Trophoblast cell (in vitro differentiated cells and primary cell): ENCODE measurements around the gene RPLP2.

ENCODE experiments used
- DNase-seq, 2 donors: peaks; one replicate each; pipeline ENCODE4 v3.0.0-alpha.2; 2016
- H2AFZ ChIP-seq: 2 replicates; pipeline ENCODE4 v1.6.1; 2013; ENCODE audit warnings: low read length, moderate library complexity, mild to moderate bottlenecking; ENCODE audit not compliant: insufficient read depth, poor library complexity
- H2AK5ac ChIP-seq: 2 replicates; pipeline ENCODE4 v1.6.1; 2013; ENCODE audit warnings: mild to moderate bottlenecking, low read length
- H2BK120ac ChIP-seq: 2 replicates; pipeline ENCODE4 v1.6.1; 2013; ENCODE audit warnings: low read length, mild to moderate bottlenecking, moderate library complexity; ENCODE audit not compliant: insufficient read depth, poor library complexity
- H2BK12ac ChIP-seq: 2 replicates; pipeline ENCODE4 v1.6.1; 2013; ENCODE audit warnings: mild to moderate bottlenecking, low read length, moderate library complexity
- H2BK5ac ChIP-seq: 2 replicates; pipeline ENCODE4 v1.6.1; 2013; ENCODE audit warnings: low read length, low read depth, moderate library complexity, mild to moderate bottlenecking; ENCODE audit not compliant: poor library complexity
- H3K14ac ChIP-seq: 2 replicates; pipeline ENCODE4 v1.6.1; 2013; ENCODE audit warnings: mild to moderate bottlenecking, low read length
- H3K18ac ChIP-seq: 2 replicates; pipeline ENCODE4 v1.6.1; 2013; ENCODE audit warnings: mild to moderate bottlenecking, low read length
- H3K23ac ChIP-seq: 2 replicates; pipeline ENCODE4 v1.6.1; 2013; ENCODE audit warnings: low read length
- H3K27ac ChIP-seq: 2 replicates; pipeline ENCODE4 v1.5.1; 2013; ENCODE audit warnings: low read depth, mild to moderate bottlenecking, inconsistent platforms, low read length, moderate library complexity
- H3K27me3 ChIP-seq: 2 replicates; pipeline ENCODE4 v1.6.1; 2013; ENCODE audit warnings: inconsistent platforms, mild to moderate bottlenecking, low read length, moderate library complexity; ENCODE audit not compliant: insufficient read depth
- H3K36me3 ChIP-seq, 2 experiments: 1 replicate in 1 of 2; 2 replicates in 1 of 2; pipeline ENCODE4 v1.6.1; 2013; ENCODE audit warnings: low read length in 2 of 2, mild to moderate bottlenecking in 2 of 2, moderate library complexity in 1 of 2; ENCODE audit not compliant: insufficient read depth in 2 of 2, control insufficient read depth in 1 of 2
- H3K4ac ChIP-seq: 2 replicates; pipeline ENCODE4 v1.6.1; 2013; ENCODE audit warnings: low read depth, mild to moderate bottlenecking, low read length, moderate library complexity
- H3K4me1 ChIP-seq, 2 experiments: 1 replicate in 1 of 2; 2 replicates in 1 of 2; pipeline ENCODE4 v1.6.1; 2013; ENCODE audit warnings: low read length in 2 of 2, mild to moderate bottlenecking in 2 of 2, moderate library complexity in 1 of 2; ENCODE audit not compliant: insufficient read depth in 2 of 2, control insufficient read depth in 1 of 2
- H3K4me2 ChIP-seq: 2 replicates; pipeline ENCODE4 v1.6.1; 2013; ENCODE audit warnings: inconsistent platforms, mild to moderate bottlenecking, low read length, moderate library complexity
- H3K4me3 ChIP-seq: 2 replicates; pipeline ENCODE4 v1.5.1; 2013; ENCODE audit warnings: mild to moderate bottlenecking, low read depth, low read length, inconsistent platforms
- H3K79me1 ChIP-seq: one replicate; pipeline ENCODE4 v1.6.1; 2013; ENCODE audit warnings: low read length
- H3K79me2 ChIP-seq: 2 replicates; pipeline ENCODE4 v1.6.1; 2013; ENCODE audit warnings: low read length, mild to moderate bottlenecking; ENCODE audit not compliant: control insufficient read depth, insufficient read depth, poor library complexity
- H3K9ac ChIP-seq: 2 replicates; pipeline ENCODE4 v1.6.1; 2013; ENCODE audit warnings: mild to moderate bottlenecking, low read length
- H3K9me3 ChIP-seq: 2 replicates; pipeline ENCODE4 v1.6.1; 2013; ENCODE audit warnings: low read depth, mild to moderate bottlenecking, control low read depth, inconsistent platforms, low read length; ENCODE audit not compliant: insufficient read depth
- H4K12ac ChIP-seq: 2 replicates; pipeline ENCODE4 v1.6.1; 2013; ENCODE audit warnings: low read depth, mild to moderate bottlenecking, low read length, moderate library complexity
- H4K8ac ChIP-seq: 2 replicates; pipeline ENCODE4 v1.6.1; 2013; ENCODE audit warnings: low read depth, mild to moderate bottlenecking, low read length, moderate library complexity
- H4K91ac ChIP-seq: one replicate; pipeline ENCODE4 v1.6.1; 2013; ENCODE audit warnings: low read depth, mild to moderate bottlenecking, low read length, moderate library complexity
- WGBS: extraction: QIAGEN DNeasy Blood & Tissue Kit; methylation state at CpG from one replicate; pipeline ENCODE4 v1.1.7; 2013; ENCODE audit warnings: missing lambda C conversion rate; ENCODE audit not compliant: insufficient read length, insufficient coverage; ENCODE audit errors: extremely low coverage; 5-methylcytosine and 5-hydroxymethylcytosine counted together

RPLP2 gene

GRCh38 chr11:789943-790342 is 19.8 kb upstream of the RPLP2 start, which contains the start of gene CEND1:
CEND1 (minus strand) TSS chr11:790090; CDS start chr11:788576, 1,514 bp downstream.
- Histone ChIP-seq H3K9ac (no peak within 1 kb of the TSS), H3K18ac (no peak within 1 kb of the TSS)

GRCh38 chr11:790721-791564 is 18.8 kb upstream of the RPLP2 start:
- Histone ChIP-seq H2AK5ac (no peak overlapping the region), H3K79me1 (no peaks in the 10 kb centered on the region), H3K4me3 (no peak overlapping the region), H2BK120ac (no peak overlapping the region), H2BK5ac (no peak overlapping the region), H2AFZ (no peak overlapping the region), H3K9ac (no peak overlapping the region), H4K91ac (no peak overlapping the region), H3K23ac (no peak overlapping the region), H4K12ac (no peak overlapping the region), H4K8ac (no peak overlapping the region), H3K79me2 (no peaks in the 10 kb centered on the region), H3K4ac (no peak overlapping the region), H3K18ac (no peak overlapping the region), H2BK12ac (no peak overlapping the region), H3K14ac (no peak overlapping the region), H3K36me3 (peaks cover 36% of the 10 kb centered on the region in 2 experiments), H3K4me1 (peaks cover 3 to 6% of the 10 kb centered on the region in 2 experiments), H3K27me3 (peaks cover 2% of the 10 kb centered on the region), H3K4me2 (no peak overlapping the region), H3K9me3 (peaks cover 2% of the 10 kb centered on the region), H3K27ac (no peak overlapping the region)
- WGBS = no CpG with 5 or more reads among the region's 18 CpGs
- DNase-seq = no peak

More at GRCh38 chr11:789943-790342, 19.8 kb upstream of the RPLP2 start, which contains the start of gene CEND1:
- no peak within 1 kb of the TSS for H3K4me3 ChIP-seq
- no peak within 1 kb of the TSS for H4K12ac ChIP-seq
- H3K27ac ChIP-seq = no peak within 1 kb of the TSS
- H4K8ac ChIP-seq = no peak within 1 kb of the TSS
- H3K79me1 ChIP-seq = no peaks in the 10 kb centered on the region
- H3K14ac ChIP-seq = no peak within 1 kb of the TSS
- H3K27me3 ChIP-seq = peaks cover 2% of the 10 kb centered on the region
- H3K9me3 ChIP-seq = peaks cover 2% of the 10 kb centered on the region
- H3K36me3 ChIP-seq = peaks cover 36% of the 10 kb centered on the region in 2 experiments
- no peak within 1 kb of the TSS for H4K91ac ChIP-seq
- no peak within 1 kb of the TSS for H3K4me2 ChIP-seq
- no peaks in the 10 kb centered on the region for H3K79me2 ChIP-seq
- no peak within 1 kb of the TSS for H2AK5ac ChIP-seq
- H2BK5ac ChIP-seq = no peak within 1 kb of the TSS
- no peak within 1 kb of the TSS for H2AFZ ChIP-seq
- H2BK12ac ChIP-seq = no peak within 1 kb of the TSS
- H3K23ac ChIP-seq = no peak within 1 kb of the TSS
- no peak within 1 kb of the TSS for H3K4ac ChIP-seq
- H2BK120ac ChIP-seq = no peak within 1 kb of the TSS
- DNase-seq = peak in 1 of 2 donors; percentile 32
- WGBS = no CpG with 5 or more reads among the region's 44 CpGs
- peaks cover 0 to 3% of the 10 kb centered on the region in 2 experiments for H3K4me1 ChIP-seq

GRCh38 chr11:791658-792534 is 17.9 kb upstream of the RPLP2 start:
- no peak overlapping the region for H3K18ac ChIP-seq
- peaks cover 11 to 14% of the 10 kb centered on the region in 2 experiments for H3K4me1 ChIP-seq
- no peak overlapping the region for H2BK12ac ChIP-seq
- no peaks in the 10 kb centered on the region for H3K79me1 ChIP-seq
- H3K4ac ChIP-seq = no peak overlapping the region
- no peak overlapping the region for H4K8ac ChIP-seq
- no peak overlapping the region for H4K91ac ChIP-seq
- H3K9ac ChIP-seq = no peak overlapping the region
- peaks cover 2% of the 10 kb centered on the region for H3K27me3 ChIP-seq
- H3K14ac ChIP-seq = no peak overlapping the region
- H3K36me3 ChIP-seq = peaks cover 36% of the 10 kb centered on the region in 2 experiments
- H3K4me3 ChIP-seq = no peak overlapping the region
- no peak overlapping the region for H3K4me2 ChIP-seq
- no peak overlapping the region for H3K27ac ChIP-seq
- H2AFZ ChIP-seq = no peak overlapping the region
- H2BK120ac ChIP-seq = no peak overlapping the region
- DNase-seq = no peak
- H2BK5ac ChIP-seq = no peak overlapping the region
- H4K12ac ChIP-seq = no peak overlapping the region
- H3K9me3 ChIP-seq = peaks cover 2% of the 10 kb centered on the region
- no peaks in the 10 kb centered on the region for H3K79me2 ChIP-seq
- H3K23ac ChIP-seq = no peak overlapping the region
- WGBS = no CpG with 5 or more reads among the region's 49 CpGs
- H2AK5ac ChIP-seq = no peak overlapping the region

- H3K79me2 ChIP-seq = peaks cover under 1% of the 10 kb centered on the region
- no peak overlapping the region for H3K23ac ChIP-seq
- H3K9me3 ChIP-seq = no peaks in the 10 kb centered on the region
- peaks cover 2% of the 10 kb centered on the region for H3K27me3 ChIP-seq
- no peak overlapping the region for H4K8ac ChIP-seq
- H2BK120ac ChIP-seq = no peak overlapping the region
- H4K12ac ChIP-seq = no peak overlapping the region
- H2BK5ac ChIP-seq = no peak overlapping the region
- H2AFZ ChIP-seq = no peak overlapping the region
- H3K14ac ChIP-seq = no peak overlapping the region
- H3K9ac ChIP-seq = no peak overlapping the region
- no peak overlapping the region for H3K4me3 ChIP-seq
- no CpG with 5 or more reads among the region's 15 CpGs for WGBS
- no peak overlapping the region for H2AK5ac ChIP-seq
- no peak overlapping the region for H2BK12ac ChIP-seq
- H4K91ac ChIP-seq = no peak overlapping the region
- H3K4me1 ChIP-seq = peaks cover 14 to 17% of the 10 kb centered on the region in 2 experiments
- peaks cover under 1% of the 10 kb centered on the region for H3K79me1 ChIP-seq
- no peak overlapping the region for H3K27ac ChIP-seq
- H3K18ac ChIP-seq = no peak overlapping the region
- no peak overlapping the region for H3K4ac ChIP-seq
- H3K4me2 ChIP-seq = no peak overlapping the region
- no peak for DNase-seq
- H3K36me3 ChIP-seq = peaks cover 36% of the 10 kb centered on the region in 2 experiments
Observed at GRCh38 chr11:792535-792821, 17.3 kb upstream of the RPLP2 start.
